ENCODE measurements around the gene SLC44A3. TPM values are rescaled to one million over a fixed set of nuclear protein-coding genes. Genes with fewer than 3 reads are reported as not detected.

SLC44A3 gene, protein sequence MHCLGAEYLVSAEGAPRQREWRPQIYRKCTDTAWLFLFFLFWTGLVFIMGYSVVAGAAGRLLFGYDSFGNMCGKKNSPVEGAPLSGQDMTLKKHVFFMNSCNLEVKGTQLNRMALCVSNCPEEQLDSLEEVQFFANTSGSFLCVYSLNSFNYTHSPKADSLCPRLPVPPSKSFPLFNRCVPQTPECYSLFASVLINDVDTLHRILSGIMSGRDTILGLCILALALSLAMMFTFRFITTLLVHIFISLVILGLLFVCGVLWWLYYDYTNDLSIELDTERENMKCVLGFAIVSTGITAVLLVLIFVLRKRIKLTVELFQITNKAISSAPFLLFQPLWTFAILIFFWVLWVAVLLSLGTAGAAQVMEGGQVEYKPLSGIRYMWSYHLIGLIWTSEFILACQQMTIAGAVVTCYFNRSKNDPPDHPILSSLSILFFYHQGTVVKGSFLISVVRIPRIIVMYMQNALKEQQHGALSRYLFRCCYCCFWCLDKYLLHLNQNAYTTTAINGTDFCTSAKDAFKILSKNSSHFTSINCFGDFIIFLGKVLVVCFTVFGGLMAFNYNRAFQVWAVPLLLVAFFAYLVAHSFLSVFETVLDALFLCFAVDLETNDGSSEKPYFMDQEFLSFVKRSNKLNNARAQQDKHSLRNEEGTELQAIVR
- total RNA-seq = 1.7 and 1.9 TPM in 2 replicates

DNA sequence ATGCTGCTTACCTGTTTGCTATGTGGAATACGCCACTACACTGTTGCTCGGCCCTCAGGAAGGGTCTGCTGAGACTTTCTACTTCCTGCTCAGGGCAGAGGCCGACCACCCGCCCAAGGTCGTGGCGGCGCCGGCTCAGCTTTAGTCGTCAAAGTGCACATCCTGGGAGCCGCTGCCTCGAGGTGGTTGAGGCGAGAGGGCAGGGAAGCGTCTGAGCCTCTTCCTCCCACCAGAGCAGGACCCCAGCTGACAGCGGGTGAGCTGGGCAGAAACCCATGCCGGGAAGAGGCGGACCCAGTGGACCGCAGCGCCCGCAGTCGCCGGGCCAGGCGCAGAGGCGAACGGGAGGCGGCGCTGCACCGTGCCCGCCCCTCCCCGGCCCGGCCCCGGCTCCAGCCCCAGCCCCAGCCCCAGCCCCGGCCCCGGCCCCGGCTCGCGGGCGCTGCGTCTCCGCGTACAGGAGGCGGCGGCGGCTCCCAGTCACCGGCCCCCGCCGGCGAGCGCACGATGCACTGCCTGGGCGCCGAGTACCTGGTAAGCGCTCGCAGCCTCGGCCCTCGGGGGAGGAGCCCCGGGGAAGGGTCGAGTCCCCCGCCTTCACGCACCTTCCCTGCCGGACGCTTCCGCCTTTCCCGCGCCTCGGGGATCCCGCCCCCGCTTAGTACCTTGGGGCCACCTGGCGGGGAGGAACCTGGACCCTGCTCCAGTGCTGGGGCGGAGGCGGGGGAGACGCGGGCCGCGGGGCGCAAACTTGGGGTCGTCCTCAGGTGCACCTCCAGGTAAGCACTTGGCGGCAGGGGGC is at the start of gene SLC44A3:
Gene SLC44A3 (plus strand): TSS at position 413 of the 802 bp plus-strand sequence. CDS start 95 bp downstream, at position 508.
- TF ChIP-seq, protein P1, sequence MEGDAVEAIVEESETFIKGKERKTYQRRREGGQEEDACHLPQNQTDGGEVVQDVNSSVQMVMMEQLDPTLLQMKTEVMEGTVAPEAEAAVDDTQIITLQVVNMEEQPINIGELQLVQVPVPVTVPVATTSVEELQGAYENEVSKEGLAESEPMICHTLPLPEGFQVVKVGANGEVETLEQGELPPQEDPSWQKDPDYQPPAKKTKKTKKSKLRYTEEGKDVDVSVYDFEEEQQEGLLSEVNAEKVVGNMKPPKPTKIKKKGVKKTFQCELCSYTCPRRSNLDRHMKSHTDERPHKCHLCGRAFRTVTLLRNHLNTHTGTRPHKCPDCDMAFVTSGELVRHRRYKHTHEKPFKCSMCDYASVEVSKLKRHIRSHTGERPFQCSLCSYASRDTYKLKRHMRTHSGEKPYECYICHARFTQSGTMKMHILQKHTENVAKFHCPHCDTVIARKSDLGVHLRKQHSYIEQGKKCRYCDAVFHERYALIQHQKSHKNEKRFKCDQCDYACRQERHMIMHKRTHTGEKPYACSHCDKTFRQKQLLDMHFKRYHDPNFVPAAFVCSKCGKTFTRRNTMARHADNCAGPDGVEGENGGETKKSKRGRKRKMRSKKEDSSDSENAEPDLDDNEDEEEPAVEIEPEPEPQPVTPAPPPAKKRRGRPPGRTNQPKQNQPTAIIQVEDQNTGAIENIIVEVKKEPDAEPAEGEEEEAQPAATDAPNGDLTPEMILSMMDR (IDR thresholded peaks at IDR 0.05; ENCODE audit: insufficient read depth, low read depth, low read length) = peak; percentile 34
- DNase-seq (ENCODE audit: low read depth) = peak; percentile 55
- H3K4me3 ChIP-seq (ENCODE audit: low read depth, low read length) = peak within 1 kb of the TSS; percentile 73

DNA sequence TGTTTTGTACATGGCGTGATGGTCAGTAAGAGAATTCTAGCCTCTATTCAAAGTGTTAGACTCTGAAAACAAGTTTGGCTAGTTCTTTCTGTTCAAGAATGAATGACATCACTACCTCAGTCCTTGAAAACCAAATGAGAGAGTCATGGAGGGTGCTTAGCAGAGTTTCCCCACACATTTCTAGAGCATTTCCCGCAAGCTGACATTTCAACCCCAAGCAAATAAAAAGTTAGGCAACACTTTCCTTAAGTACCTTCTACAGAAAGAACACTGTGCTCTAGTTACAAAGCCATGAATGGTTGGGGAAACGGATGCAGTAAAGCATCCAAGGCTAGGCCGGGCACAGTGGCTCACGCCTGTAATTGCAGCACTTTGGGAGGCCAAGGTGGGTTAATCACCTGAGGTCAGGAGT is 47.9 kb upstream of the SLC44A3 start:
- TF ChIP-seq, protein P1 (IDR thresholded peaks at IDR 0.05; ENCODE audit: insufficient read depth, low read depth, low read length) = no peak
- peak; percentile 95 for DNase-seq (ENCODE audit: low read depth)
- H3K4me3 ChIP-seq (ENCODE audit: low read depth, low read length) = no peak overlapping the region

DNA sequence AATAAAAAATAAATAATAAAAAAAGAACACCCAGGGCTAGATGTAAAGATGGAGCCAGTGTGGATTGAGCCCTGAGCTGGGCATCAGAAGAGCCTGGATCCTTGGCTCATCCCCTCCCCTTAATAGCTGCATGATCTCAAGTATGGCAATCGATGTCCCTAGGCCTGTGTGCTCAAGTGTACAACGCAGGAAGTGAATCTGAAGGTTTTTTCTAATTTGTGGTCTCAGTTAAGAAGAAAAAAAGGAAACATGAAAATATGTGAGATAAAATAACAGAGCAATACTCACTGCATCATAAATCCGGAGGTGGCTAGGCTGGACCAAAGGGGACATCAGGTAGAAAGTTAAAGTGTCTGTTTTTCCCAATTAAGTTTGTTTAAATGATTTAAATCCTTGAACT is 47.3 kb upstream of the SLC44A3 start:
- TF ChIP-seq, protein P1 (IDR thresholded peaks at IDR 0.05; ENCODE audit: insufficient read depth, low read depth, low read length) = no peak
- no peak for DNase-seq (ENCODE audit: low read depth)
- H3K4me3 ChIP-seq (ENCODE audit: low read depth, low read length) = no peak overlapping the region

DNA sequence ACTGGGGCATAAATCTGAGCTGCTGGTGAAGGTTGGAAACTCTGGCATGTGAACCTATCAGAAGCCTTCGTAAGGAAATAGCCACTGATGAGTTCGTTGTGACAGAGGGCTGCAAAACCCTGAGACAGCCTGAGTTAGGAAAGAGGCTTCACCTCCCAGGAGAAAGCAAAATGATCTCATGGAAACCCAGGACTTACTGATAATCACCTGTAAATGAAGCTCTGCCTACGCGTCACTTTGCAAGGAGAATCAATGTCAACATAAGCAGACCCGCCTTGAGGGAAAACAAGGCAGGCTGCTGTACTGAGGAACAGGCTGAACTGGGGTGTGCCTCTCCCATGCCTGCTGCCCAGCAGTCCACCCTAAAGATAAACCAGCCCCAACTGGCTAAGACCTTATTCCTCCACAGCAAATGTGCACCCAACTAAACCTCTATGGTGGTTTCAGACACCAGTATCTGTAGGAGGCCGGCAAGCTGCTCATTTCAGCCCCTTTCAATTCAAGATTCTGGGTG is 46.8 kb upstream of the SLC44A3 start:
- no peak for DNase-seq (ENCODE audit: low read depth)
- TF ChIP-seq, protein P1 (IDR thresholded peaks at IDR 0.05; ENCODE audit: insufficient read depth, low read depth, low read length) = no peak
- no peak overlapping the region for H3K4me3 ChIP-seq (ENCODE audit: low read depth, low read length)

DNA sequence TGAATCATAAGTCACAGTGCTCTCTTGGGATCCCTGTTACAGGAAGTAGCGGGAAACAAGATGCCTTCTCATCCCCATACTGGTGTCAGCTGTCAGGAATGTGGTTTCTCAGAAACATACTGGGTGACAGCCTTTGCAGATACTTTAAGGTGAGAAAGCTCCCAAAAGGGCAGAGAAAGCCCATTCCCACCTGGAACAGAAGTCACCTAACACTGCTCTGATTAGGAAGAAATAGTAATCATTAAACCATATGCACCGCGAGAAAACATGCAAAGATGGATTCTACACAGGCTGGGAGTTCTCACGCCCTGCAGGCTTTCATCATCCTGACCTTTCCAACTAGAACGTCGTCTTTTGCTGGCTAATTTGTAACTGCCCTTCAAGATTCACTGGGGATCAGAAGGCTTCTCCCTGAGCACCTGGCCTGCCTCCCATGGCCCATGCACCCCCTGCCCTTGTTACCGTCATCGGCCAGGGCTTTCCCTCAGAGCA is 46.2 kb upstream of the SLC44A3 start:
- peak; percentile 85 for DNase-seq (ENCODE audit: low read depth)
- H3K4me3 ChIP-seq (ENCODE audit: low read depth, low read length) = no peak overlapping the region
- TF ChIP-seq, protein P1 (IDR thresholded peaks at IDR 0.05; ENCODE audit: insufficient read depth, low read depth, low read length) = no peak

DNA sequence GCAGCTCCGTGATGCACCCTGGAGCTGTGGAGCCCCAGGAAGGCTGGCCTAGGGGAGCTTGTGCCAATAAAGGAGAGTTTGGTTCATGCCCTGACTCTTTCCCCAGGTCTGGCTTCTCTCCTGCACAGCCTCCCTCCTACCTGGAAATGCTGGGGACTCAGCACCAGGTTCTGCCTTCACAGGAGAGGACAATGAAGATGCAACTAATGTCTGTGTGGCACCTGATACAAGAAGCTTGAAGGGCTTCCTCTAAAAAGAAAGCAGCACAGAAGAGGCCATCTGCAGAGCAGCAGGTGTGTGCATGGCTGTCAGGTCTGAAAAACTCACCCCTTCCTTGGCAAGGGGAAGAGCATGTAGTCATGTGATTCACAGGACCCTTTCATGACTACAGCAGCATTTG is 43.7 kb upstream of the SLC44A3 start:
- DNase-seq (ENCODE audit: low read depth) = no peak
- TF ChIP-seq, protein P1 (IDR thresholded peaks at IDR 0.05; ENCODE audit: insufficient read depth, low read depth, low read length) = no peak
- no peak overlapping the region for H3K4me3 ChIP-seq (ENCODE audit: low read depth, low read length)

Measured in fibroblast of villous mesenchyme (primary cell).